RCC 7860 (cell line): ENCODE results near the gene PACRG.

Experiments used
- DNase-seq: peaks from one replicate; pipeline ENCODE4 v3.0.0-alpha.2; 2015; ENCODE audit warnings: low spot score
- FAIRE-seq: peaks from 2 replicates; lab custom pipeline; 2012; peaks lifted over from hg19 to GRCh38; lab: Jason Lieb, UNC

The PACRG gene

GRCh38 chr6:162773996-162774395 lies 46.2 kb downstream of the PACRG start:
- FAIRE-seq: no peak
- no peak for DNase-seq

DNA sequence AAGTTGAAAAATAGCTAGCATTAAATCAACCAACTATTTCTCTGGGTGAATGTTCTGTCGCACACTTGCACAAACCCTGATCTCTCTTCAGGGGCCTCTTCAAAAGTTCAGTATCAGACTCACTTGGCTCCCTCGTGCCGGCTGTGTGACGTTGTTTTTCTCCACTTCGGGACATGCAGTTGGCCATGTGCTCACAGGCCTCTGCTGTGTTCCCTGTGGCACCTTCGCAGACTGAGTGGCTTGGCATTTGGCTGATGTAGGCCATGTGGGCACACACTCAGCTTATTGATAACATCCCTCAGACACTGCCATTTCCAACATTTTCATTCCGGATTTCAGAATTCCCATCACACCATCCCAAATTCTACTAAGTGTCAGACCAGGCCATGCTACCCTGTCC lies 49.3 kb downstream of the PACRG start:
- DNase-seq (no peak), FAIRE-seq (no peak)

DNA sequence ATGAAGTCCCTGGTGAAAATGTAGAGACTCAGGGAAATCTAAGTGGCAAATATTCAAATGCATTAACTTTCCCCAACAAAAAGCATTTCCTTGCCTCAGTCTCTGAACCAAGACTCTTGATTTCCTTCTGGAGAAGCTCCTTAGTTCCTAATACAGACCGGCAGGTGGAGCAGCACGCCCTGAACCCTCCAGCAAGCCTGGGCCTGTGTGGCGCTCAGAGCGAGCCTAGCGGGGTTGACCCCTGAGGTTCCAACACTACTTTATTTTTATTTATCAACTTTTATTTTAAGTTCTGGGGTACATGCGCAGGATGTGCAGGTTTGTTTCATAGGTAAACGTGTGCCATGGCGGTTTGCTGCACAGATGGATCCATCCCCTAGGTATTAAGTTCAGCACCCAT lies 50.8 kb downstream of the PACRG start:
- FAIRE-seq (no peak), DNase-seq (no peak)

DNA sequence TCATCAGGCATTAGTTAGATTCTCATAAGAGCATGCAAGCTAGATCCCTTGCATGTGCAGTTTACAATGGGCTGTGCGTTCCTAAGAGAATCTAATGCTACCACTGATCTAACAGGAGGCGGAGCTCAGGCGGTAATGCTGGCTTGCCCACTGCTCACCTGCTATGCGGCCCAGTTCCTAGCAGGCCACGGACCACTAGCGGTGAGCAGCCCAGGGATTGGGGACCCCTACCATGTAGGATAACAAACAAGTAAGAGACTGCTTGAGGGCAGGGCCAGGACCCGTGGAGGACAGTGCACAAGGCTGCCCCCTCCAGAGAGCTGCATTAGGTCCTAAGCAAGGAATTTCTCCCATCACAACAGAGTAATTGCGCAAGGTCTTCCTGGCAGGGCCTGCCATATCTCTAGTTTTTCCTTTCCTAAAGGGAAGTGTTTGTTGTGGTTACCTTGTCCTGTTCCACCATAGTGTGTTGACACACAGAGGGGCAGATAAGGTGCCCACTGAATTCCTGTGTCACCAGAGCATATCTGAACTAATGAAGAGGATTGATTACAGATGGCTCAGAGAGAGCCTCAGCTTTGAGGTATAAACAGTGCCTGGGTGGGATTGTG lies 58.0 kb downstream of the PACRG start:
- FAIRE-seq (no peak), DNase-seq (no peak)

GRCh38 chr6:162798546-162799266 lies 70.9 kb downstream of the PACRG start:
- no peak for DNase-seq
- FAIRE-seq: no peak

- DNase-seq (no peak), FAIRE-seq (no peak)
Observed at GRCh38 chr6:162814426-162814973, 86.7 kb downstream of the PACRG start.

DNA sequence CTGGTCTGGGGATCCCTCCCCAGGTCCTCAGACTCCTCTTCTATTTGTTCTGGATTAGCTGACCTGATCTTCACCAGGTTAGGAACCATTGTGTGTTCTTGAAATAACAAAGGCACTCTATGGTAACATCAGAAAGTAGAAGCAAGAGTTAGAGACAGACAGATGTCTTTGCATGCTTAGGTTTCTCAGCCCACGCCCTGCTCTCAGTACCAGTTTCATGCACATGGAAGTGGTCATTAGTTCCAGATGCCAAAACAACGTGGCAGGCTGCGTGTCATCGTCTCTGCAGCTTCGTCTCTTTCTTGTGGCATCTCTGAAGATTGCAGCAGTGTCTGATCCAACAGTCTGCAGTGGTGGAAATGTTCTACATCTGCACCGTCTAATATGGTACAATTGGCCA lies 89.4 kb downstream of the PACRG start:
- FAIRE-seq (no peak), DNase-seq (no peak)

DNA sequence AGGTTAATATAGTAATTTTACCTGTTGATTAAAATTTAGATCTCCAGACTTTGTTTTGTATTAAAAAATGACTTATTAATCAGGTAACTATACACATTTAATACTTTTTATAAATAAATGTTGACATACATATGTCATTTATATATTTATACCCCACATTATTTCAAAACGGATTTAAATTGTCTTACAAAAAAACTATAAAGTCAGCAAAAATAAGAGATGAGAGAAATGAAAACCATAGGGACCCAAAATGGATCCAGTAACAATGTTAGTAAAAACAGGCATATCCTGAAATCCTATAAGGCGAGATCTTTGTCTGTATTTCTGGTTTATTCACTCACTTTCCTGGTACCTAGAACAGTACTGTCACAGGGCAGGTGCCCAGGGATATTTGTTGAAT lies 91.5 kb downstream of the PACRG start:
- DNase-seq: no peak
- no peak for FAIRE-seq

GRCh38 chr6:162821102-162821501 lies 93.3 kb downstream of the PACRG start:
- no peak for DNase-seq
- no peak for FAIRE-seq

DNA sequence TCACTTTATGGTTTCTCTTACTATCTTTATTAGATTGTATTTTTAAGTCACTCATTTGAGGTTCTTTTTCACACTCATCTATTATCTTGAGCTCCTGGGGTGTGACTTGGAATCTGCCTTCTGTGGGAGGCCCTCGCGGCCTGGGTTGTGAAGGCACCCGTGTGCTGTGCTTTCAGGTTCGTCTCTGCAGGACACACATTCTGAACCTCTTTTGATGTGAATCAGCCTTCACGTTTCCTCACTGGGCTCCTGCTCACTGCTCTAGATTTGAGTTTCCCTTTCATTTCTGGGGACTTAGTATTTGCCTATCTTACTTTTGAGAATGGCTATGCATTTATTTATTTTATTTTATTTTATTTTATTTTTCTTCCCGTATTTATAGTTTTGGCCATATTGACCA lies 97.8 kb downstream of the PACRG start:
- DNase-seq: no peak
- no peak for FAIRE-seq

DNA sequence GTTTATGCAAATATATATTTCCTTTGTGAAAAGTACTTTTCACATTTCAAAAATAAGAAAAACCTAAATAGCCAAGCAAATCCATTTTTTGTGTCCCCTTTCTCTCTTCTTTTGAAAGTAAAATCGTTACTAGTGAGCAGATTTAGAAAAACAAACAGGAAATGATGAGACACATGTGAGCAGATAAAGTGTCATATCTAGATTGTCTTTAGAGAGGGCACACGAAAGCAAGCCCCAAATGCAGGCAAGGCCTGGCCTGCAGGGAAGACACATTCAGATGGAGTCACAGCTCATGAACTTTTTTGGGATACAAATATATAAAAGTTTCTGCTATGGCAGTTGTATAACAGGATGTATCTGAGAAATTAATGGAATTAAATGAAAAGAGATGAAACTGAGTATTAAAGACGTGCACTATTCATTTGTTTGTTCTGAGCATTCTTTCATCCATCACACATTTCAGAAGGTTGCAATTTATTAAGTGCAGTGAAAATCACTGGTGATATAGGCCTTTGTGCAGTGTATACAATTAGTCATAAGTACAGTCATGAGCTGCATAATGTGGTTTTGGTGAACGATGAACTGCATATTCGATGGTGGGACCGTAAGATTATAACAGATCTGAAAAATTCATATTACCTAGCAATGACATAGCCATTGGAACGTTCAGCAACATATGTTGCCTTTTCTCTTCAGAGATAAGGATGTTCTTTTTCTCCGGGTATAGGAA lies 101.4 kb downstream of the PACRG start:
- FAIRE-seq: no peak

GRCh38 chr6:162833776-162834175 lies 106.0 kb downstream of the PACRG start:
- DNase-seq: no peak
- no peak for FAIRE-seq

More for the DNA sequence above, 101.4 kb downstream of the PACRG start:
- DNase-seq: no peak

DNA sequence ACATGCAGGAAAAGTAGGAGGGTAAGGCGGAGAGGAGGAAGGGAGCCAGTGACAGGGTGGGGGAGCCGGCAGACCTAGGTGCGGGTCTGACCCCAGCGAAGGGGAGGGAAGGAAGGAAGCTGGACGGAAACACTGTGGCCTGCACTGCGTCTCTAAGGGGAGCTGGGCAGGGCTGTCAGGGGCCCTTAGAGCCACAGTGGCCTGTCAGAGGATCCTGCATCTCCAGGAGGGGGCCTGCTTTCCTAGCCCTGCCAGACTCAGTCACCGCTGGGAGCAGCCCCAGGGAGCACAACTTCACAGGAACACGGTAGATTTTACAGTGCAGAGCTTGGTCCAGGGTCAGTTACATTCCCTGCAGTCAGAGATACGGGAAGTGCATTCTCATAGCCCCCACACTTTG lies 118.2 kb downstream of the PACRG start:
- no peak for DNase-seq
- no peak for FAIRE-seq

- FAIRE-seq (no peak), DNase-seq (no peak)
Observed at GRCh38 chr6:162846723-162847122, 118.9 kb downstream of the PACRG start.

- DNase-seq: no peak
- FAIRE-seq: no peak
Observed at GRCh38 chr6:162849269-162849668, 121.5 kb downstream of the PACRG start.

- FAIRE-seq (no peak), DNase-seq (no peak)
Observed at GRCh38 chr6:162852192-162852591, 124.4 kb downstream of the PACRG start.

DNA sequence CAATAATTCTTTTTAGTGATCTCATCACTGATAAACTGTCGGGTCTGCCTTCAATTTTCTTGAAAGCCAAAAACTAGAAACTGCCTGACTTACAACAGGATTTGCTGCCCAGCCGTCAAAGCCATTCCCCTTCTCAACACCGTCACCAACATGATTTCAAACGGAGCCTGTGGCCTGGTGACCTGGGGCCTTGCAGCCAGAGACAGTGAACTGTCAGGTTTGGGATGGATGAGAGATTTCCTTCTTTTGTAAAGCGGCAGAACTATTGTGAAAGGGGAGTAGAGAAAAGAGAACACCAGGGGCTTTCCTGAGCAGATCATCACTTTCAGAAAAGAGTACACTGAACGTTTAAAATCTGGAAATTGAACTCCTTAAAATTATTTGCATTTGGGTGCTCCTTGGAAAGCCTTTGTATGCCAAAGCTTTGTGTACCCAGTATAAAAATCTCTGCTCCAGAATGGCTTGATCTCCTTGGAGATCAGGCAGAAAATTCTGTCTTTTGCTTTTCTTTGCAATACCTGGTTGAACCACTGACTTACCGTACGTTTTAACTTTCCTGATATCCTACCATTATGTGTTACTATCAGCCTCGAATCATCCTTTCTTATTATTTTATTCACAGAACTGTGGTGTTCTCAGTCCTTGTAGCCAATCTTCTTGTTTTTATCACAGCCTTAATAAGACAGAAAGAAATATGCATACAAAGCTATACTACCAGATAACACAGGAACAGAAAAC lies 125.2 kb downstream of the PACRG start:
- DNase-seq: no peak
- FAIRE-seq: no peak

- no peak for DNase-seq
- no peak for FAIRE-seq
Observed at GRCh38 chr6:162854228-162854627, 126.5 kb downstream of the PACRG start.

DNA sequence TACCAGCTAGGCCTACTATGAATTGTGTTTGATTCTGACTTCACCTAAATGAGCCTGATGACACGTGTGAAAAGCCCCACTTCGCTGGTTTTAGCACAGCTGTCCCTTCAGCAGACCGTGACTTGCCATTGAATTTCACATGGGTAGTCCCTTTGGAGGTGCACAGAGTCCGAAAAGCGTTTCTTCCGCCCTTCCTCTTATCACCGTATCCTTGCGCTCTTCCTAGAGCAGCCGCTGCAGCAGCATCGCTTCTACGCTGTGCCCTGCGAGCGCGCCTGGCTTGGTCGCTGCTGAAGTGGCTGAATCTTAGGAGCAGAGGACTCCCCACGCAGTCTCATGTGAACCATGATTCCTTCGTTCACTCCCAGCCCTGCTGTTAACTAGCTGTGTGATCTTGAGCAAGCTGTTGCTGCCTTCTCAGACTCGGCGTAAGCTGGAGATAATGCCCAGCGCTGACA lies 127.0 kb downstream of the PACRG start:
- DNase-seq (no peak), FAIRE-seq (no peak)

GRCh38 chr6:162856885-162857284 lies 129.1 kb downstream of the PACRG start:
- no peak for FAIRE-seq

GRCh38 chr6:162857326-162857725 lies 129.6 kb downstream of the PACRG start:
- FAIRE-seq: no peak
- DNase-seq: no peak

More at GRCh38 chr6:162856885-162857284, 129.1 kb downstream of the PACRG start:
- DNase-seq: peak; percentile 41
